Body of pancreas (tissue), 4 donors: ENCODE measurements around the gene OR5T3.

Source experiments
- POLR2A ChIP-seq, 3 donors: fragments of 450-650 bp; IDR thresholded peaks; one replicate each; pipeline ENCODE4 v1.6.1; 2016; ENCODE audit warnings: antibody characterized with exemption in 3 of 3, mild to moderate bottlenecking in 2 of 3
- TF ChIP-seq, protein P1 (sequence below), 7 experiments: fragments of 450-650 bp in 4 of 7; fragments of 200-600 bp in 3 of 7; sonication (generic) in 3 of 7; IDR thresholded peaks; one replicate each; pipeline ENCODE4 v1.5.1; 2016 to 2019; ENCODE audit warnings: antibody characterized with exemption in 7 of 7

- TF ChIP-seq, protein P1, sequence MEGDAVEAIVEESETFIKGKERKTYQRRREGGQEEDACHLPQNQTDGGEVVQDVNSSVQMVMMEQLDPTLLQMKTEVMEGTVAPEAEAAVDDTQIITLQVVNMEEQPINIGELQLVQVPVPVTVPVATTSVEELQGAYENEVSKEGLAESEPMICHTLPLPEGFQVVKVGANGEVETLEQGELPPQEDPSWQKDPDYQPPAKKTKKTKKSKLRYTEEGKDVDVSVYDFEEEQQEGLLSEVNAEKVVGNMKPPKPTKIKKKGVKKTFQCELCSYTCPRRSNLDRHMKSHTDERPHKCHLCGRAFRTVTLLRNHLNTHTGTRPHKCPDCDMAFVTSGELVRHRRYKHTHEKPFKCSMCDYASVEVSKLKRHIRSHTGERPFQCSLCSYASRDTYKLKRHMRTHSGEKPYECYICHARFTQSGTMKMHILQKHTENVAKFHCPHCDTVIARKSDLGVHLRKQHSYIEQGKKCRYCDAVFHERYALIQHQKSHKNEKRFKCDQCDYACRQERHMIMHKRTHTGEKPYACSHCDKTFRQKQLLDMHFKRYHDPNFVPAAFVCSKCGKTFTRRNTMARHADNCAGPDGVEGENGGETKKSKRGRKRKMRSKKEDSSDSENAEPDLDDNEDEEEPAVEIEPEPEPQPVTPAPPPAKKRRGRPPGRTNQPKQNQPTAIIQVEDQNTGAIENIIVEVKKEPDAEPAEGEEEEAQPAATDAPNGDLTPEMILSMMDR (IDR thresholded peaks at IDR 0.05), result no peak
- TF ChIP-seq POLR2A (IDR thresholded peaks at IDR 0.05), result no peak
These were observed at the start of gene OR5T3 for GRCh38 chr11:56251954-56252353.
